ENCODE data around the gene CHST11.

DNA sequence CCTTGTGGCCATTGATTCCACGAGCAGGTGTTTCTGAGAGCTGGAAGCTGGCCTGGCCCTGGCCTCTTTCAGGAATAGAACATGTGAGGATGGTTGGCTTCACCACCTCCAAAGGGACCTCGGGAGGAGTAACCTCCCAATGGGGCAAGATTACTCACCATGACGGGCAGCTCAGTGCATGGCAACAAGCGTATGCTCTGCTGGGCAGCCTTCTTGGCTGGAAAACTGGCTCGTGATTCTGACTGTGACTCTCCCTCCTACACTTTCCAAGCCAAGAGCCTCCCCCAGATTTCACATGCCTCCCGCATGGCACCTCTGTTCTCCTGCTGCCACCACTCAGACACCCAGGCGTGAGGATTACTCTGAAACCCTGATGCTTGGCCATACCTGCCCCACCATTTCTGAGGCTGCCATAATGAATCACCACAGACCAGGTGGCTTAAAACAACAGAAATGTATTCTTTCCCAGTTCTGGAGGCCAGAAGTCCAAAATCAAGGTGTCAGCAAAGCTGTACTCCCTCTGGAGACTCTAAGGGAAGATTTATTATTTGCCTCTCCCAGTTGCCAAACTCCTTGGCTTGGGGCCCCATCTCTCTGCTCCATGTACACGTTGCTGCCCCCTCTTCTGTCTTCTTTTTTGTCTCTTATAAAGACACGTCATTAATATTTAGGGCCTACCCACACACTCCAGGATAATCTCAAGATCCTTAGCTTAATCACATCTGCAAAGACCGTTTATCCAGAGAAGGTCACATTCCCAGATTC lies 215.9 kb downstream of the CHST11 start:
- TF ChIP-seq, protein P1, sequence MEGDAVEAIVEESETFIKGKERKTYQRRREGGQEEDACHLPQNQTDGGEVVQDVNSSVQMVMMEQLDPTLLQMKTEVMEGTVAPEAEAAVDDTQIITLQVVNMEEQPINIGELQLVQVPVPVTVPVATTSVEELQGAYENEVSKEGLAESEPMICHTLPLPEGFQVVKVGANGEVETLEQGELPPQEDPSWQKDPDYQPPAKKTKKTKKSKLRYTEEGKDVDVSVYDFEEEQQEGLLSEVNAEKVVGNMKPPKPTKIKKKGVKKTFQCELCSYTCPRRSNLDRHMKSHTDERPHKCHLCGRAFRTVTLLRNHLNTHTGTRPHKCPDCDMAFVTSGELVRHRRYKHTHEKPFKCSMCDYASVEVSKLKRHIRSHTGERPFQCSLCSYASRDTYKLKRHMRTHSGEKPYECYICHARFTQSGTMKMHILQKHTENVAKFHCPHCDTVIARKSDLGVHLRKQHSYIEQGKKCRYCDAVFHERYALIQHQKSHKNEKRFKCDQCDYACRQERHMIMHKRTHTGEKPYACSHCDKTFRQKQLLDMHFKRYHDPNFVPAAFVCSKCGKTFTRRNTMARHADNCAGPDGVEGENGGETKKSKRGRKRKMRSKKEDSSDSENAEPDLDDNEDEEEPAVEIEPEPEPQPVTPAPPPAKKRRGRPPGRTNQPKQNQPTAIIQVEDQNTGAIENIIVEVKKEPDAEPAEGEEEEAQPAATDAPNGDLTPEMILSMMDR (IDR thresholded peaks at IDR 0.05; ENCODE audit: insufficient read depth, low read length, poor library complexity, severe bottlenecking): no peak
- no peak for TF ChIP-seq EZH2phosphoT487 (conservative IDR thresholded peaks at IDR 0.05; ENCODE audit: low read length)
